ENCODE measurements around the gene WDR72. TPM values are rescaled to one million over a fixed set of nuclear protein-coding genes. Genes with fewer than 3 reads are reported as not detected.

The WDR72 gene
- total and polyA plus RNA-seq, 12 donors = 0.09 TPM; not detected in 11

- Histone ChIP-seq H3K4me3 (no peak overlapping the region), H3K27ac (no peak overlapping the region), H3K4me1 (no peaks in the 10 kb centered on the region), H3K36me3 (no peaks in the 10 kb centered on the region), H3K9me3 (no peaks in the 10 kb centered on the region), H3K27me3 (peaks cover 0 to 18% (median 0%) of the 10 kb centered on the region in 7 donors)
- DNase-seq (no peak), ATAC-seq (no peak)
- intact Hi-C loops (cut with DNase I) = no loop called here
- 25 to 44% methylated on average over 1 of the region's 1 CpG for WGBS, 2 donors
- TF ChIP-seq, protein P1, sequence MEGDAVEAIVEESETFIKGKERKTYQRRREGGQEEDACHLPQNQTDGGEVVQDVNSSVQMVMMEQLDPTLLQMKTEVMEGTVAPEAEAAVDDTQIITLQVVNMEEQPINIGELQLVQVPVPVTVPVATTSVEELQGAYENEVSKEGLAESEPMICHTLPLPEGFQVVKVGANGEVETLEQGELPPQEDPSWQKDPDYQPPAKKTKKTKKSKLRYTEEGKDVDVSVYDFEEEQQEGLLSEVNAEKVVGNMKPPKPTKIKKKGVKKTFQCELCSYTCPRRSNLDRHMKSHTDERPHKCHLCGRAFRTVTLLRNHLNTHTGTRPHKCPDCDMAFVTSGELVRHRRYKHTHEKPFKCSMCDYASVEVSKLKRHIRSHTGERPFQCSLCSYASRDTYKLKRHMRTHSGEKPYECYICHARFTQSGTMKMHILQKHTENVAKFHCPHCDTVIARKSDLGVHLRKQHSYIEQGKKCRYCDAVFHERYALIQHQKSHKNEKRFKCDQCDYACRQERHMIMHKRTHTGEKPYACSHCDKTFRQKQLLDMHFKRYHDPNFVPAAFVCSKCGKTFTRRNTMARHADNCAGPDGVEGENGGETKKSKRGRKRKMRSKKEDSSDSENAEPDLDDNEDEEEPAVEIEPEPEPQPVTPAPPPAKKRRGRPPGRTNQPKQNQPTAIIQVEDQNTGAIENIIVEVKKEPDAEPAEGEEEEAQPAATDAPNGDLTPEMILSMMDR (IDR thresholded peaks at IDR 0.05) = no peak
Observed at GRCh38 chr15:53473886-53474285, 285.6 kb downstream of the WDR72 start.

DNA sequence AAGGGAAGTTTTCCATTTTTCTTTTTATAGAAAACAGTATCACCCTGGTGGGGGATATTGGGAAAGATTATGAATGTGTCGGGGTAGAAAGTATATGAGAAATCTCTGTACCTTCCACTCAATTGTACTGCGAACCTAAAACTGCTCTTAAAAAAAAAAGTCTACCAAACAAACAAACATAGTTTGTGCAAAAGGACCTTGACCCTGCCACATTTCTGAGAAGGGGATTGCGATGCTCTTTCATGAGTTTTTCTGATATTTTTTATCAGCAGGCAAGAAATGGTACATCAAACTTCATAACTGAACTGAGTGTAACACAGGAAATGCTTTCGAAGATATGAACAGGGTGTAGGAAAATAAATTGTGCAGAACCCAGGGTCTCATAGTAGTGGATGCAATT, 286.0 kb downstream of the WDR72 start:
- ATAC-seq (no peak), DNase-seq (no peak)
- intact Hi-C loops (cut with DNase I) = no loop called here
- WGBS, 2 donors = 75 to 84% methylated on average over 4 of the region's 4 CpGs
- Histone ChIP-seq H3K9me3 (no peaks in the 10 kb centered on the region), H3K27ac (no peak overlapping the region), H3K4me3 (no peak overlapping the region), H3K36me3 (no peaks in the 10 kb centered on the region), H3K4me1 (no peaks in the 10 kb centered on the region), H3K27me3 (peaks cover 0 to 18% (median 0%) of the 10 kb centered on the region in 7 donors)
- TF ChIP-seq, protein P1 (IDR thresholded peaks at IDR 0.05) = no peak

GRCh38 chr15:53472883-53473282, 286.6 kb downstream of the WDR72 start:
- TF ChIP-seq, protein P1 (IDR thresholded peaks at IDR 0.05) = no peak
- DNase-seq (no peak), ATAC-seq (no peak)

DNA sequence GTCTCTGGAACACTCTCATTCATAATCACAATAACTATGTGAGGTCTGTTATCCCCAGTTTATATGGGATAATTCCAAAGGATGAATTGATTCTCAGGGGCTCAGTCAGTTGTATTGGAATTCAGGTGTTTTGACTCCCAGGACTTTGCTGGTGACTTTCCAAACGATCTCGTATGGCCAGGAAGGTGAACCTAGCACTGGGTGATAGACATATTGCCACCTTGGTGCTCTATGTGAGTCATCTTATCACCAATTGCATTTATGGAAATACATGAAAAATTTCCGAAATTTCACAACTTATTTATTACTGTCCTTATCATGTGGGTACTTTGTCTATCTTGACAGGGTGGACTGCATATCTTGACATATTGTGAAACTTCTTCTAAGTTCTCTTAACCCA, 287.3 kb downstream of the WDR72 start:
- Histone ChIP-seq H3K4me3 (no peak overlapping the region), H3K4me1 (no peaks in the 10 kb centered on the region), H3K36me3 (no peaks in the 10 kb centered on the region), H3K27ac (no peak overlapping the region), H3K9me3 (no peaks in the 10 kb centered on the region), H3K27me3 (peaks cover 0 to 18% (median 0%) of the 10 kb centered on the region in 7 donors)
- DNase-seq = no peak
- intact Hi-C loops (cut with DNase I) = no loop called here
- WGBS, 2 donors = 72 to 78% methylated on average over 3 of the region's 3 CpGs
- no peak for ATAC-seq
- TF ChIP-seq, protein P1 (IDR thresholded peaks at IDR 0.05) = no peak

More at GRCh38 chr15:53472883-53473282, 286.6 kb downstream of the WDR72 start:
- intact Hi-C loops (cut with DNase I) = no loop called here
- Histone ChIP-seq H3K27ac (no peak overlapping the region), H3K4me3 (no peak overlapping the region), H3K36me3 (no peaks in the 10 kb centered on the region), H3K4me1 (no peaks in the 10 kb centered on the region), H3K27me3 (peaks cover 0 to 18% (median 0%) of the 10 kb centered on the region in 7 donors), H3K9me3 (no peaks in the 10 kb centered on the region)
- 43 to 46% methylated on average over 5 of the region's 5 CpGs for WGBS, 2 donors

All from heart right ventricle (tissue), 16 donors.